D721Med (cell line): ENCODE results near the gene PDE6B.
"Not testable (repeated sequence)": the region's sequence is repeated elsewhere in the genome, so short reads cannot be mapped to it uniquely, and the experiment has no call there.

Source experiments
- DNase-seq: peaks from one replicate; pipeline ENCODE4 v3.0.0; 2011; ENCODE audit warnings: low spot score; ENCODE audit not compliant: insufficient read length
- FAIRE-seq: peaks from 2 replicates; lab custom pipeline; 2011; peaks lifted over from hg19 to GRCh38; lab: Jason Lieb, UNC
- TF ChIP-seq, protein P1 (sequence below): IDR thresholded peaks from 2 replicates; pipeline ENCODE4 v1.5.1; 2012; ENCODE audit warnings: mild to moderate bottlenecking, control low read depth; ENCODE audit not compliant: insufficient read depth; ENCODE audit errors: missing control alignments

The PDE6B gene

GRCh38 chr4:689723-690122 lies 64.3 kb downstream of the PDE6B start:
- no peak for FAIRE-seq
- DNase-seq: no peak
- TF ChIP-seq, protein P1, sequence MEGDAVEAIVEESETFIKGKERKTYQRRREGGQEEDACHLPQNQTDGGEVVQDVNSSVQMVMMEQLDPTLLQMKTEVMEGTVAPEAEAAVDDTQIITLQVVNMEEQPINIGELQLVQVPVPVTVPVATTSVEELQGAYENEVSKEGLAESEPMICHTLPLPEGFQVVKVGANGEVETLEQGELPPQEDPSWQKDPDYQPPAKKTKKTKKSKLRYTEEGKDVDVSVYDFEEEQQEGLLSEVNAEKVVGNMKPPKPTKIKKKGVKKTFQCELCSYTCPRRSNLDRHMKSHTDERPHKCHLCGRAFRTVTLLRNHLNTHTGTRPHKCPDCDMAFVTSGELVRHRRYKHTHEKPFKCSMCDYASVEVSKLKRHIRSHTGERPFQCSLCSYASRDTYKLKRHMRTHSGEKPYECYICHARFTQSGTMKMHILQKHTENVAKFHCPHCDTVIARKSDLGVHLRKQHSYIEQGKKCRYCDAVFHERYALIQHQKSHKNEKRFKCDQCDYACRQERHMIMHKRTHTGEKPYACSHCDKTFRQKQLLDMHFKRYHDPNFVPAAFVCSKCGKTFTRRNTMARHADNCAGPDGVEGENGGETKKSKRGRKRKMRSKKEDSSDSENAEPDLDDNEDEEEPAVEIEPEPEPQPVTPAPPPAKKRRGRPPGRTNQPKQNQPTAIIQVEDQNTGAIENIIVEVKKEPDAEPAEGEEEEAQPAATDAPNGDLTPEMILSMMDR: no peak

- no peak for FAIRE-seq
- DNase-seq: no peak
- TF ChIP-seq, protein P1: no peak
Measured at GRCh38 chr4:692771-693554, 67.6 kb downstream of the PDE6B start.

GRCh38 chr4:694341-694940 lies 69.1 kb downstream of the PDE6B start:
- not testable (repeated sequence) for DNase-seq, FAIRE-seq

DNA sequence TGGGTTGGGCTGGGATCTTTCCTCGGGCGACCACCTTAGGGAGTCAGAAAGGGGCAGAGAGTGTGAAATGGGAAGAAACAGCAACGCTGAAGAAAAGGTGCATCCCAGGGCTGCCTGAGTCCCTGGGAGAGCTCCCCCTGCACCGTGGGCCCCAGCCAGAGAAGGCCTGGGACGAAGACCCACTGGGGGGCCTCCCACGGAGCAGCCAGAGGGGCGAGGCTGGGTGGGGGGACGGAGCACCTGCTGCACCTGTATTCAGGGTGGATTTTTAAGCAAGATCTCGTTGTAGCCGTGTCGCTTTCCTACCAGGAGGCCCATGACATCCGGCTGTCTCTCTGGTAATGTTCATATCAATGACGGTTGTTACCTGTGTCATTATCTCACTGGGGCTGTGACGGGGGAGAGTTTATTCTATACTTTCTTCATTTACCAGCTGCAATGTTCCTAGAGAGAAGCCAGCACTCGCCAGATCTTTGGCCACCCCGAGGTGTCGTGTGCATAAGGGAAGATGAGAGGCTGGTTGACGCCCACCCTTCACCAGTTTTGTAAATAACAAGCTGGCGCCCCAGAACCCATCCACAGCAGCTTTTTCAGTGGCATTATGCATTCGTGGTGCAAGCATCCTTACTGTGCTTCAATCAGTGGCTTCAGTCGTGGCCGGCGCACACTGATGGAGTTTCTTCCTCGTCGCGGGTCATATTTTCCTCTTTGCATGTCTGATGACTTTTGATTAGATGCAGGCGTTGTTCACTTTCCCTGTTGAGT lies 74.6 kb downstream of the PDE6B start:
- DNase-seq: no peak
- TF ChIP-seq, protein P1: no peak
- FAIRE-seq: no peak

DNA sequence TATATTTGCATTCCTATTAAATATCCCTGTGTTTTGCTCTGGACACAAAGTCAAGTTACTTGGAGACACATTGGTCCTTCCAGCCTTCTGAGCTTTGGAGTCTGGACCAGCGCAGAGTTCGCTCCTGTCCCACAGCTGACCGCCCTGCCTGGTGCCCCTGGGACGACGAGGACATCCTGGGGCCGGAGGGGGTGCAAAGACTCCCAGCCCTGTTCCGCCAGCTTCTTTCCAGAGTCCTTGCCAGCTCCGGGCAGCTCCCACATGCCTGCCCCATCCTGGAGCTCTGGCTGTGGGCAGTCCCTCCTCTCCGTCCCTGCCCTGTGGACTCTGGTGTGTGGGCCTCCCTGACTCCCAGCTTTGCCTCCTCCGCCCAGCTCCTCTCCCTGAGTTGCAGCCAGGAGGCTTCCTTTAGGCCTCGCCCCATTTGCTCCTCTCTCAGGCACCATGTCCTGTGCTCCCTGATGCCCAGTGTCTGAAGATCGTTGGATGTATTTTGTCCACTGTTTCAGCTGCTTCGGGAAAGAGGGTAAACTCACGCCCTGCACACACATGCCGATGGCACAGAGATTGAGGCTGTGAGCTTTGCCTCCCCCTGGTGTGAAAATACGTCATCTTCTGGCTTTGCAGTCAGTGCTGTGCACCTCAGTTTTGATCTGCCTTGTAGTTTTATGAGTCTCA lies 75.4 kb downstream of the PDE6B start:
- DNase-seq (no peak), FAIRE-seq (no peak)
- TF ChIP-seq, protein P1: no peak

- no peak for DNase-seq
- TF ChIP-seq, protein P1: no peak
- no peak for FAIRE-seq
Measured at GRCh38 chr4:702618-703048, 77.3 kb downstream of the PDE6B start.

DNA sequence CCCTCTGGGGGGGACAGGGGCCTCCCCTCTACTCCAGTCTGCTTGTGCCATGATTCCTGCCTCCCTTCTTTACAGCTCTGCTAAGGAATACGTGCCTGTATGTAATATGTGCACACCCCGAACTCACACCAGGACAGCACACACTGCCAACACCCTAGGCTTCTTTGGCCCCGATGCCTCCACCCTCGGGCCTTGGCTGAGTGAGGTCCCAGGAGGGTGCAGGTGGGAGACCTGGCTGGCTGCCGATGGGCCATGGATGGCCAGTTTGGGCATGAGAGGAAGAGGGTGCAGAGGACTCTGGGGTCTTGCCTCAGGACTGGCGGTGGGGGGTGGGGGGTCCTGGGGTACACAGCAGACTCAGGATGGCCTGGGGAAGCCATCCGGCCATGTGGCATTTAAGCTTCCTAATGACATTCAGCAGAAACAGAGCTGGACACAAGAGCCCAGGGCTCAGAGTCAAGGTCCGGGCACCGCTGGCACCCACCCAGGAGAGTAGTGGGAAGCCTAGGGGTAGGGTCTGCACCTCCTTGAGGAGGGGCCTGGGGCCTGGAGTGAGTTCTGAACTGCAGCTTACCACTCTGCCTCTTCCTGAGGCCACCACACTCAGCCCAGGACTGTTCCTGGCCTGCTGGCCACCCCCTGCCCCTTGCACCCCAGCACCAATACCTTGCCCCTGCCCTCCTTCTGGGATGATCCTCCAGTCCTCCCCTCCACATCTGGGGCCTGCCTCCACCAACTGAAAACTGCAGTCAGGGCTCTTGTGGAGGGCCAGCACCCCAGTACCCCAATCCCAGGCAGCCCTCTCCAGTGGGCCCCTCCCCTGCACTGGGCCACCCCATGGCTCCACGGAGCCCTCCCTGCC lies 78.2 kb downstream of the PDE6B start:
- TF ChIP-seq, protein P1: no peak
- FAIRE-seq (no peak), DNase-seq (no peak)
